SJCRH30 (cell line): ENCODE results near the gene DNM3. TPM values are rescaled to one million over a fixed set of nuclear protein-coding genes. Genes with fewer than 3 reads are reported as not detected.

Source experiments
- DNase-seq, 2 experiments: peaks; one replicate each; pipeline ENCODE4 v3.0.0-alpha.2; 2015 to 2020
- H3K27ac ChIP-seq: fragments of 250-450 bp; sonication (Bioruptor Pico); 2 replicates; pipeline ENCODE4 v1.5.1; 2020; ENCODE audit warnings: mild to moderate bottlenecking, moderate library complexity
- H3K27me3 ChIP-seq: fragments of 250-450 bp; sonication (Bioruptor Pico); 2 replicates; pipeline ENCODE4 v1.5.1; 2020; ENCODE audit warnings: mild to moderate bottlenecking, moderate library complexity
- H3K36me3 ChIP-seq: fragments of 250-450 bp; sonication (Bioruptor Pico); 2 replicates; pipeline ENCODE4 v1.5.1; 2020; ENCODE audit warnings: mild to moderate bottlenecking, moderate library complexity
- H3K4me1 ChIP-seq: fragments of 250-450 bp; sonication (Bioruptor Pico); 2 replicates; pipeline ENCODE4 v1.5.1; 2020; ENCODE audit warnings: mild to moderate bottlenecking, moderate library complexity
- H3K4me3 ChIP-seq: fragments of 250-450 bp; sonication (Bioruptor Pico); 2 replicates; pipeline ENCODE4 v1.5.1; 2020; ENCODE audit warnings: mild to moderate bottlenecking, moderate library complexity
- H3K9me3 ChIP-seq: fragments of 250-450 bp; sonication (Bioruptor Pico); replicated peaks from 2 replicates; pipeline ENCODE4 v1.5.1; 2020; ENCODE audit warnings: mild to moderate bottlenecking, moderate library complexity
- total RNA-seq: library from RNA; depleted of rRNA; stranded (reverse); fragments of >200 nt; shearing (Covaris generic); gene quantifications from 2 replicates; pipeline ENCODE4 v1.2.3, GENCODE V29; 2014

DNM3 gene
- total RNA-seq, 1 experiment from 2014 or later = 13.7 TPM

DNA sequence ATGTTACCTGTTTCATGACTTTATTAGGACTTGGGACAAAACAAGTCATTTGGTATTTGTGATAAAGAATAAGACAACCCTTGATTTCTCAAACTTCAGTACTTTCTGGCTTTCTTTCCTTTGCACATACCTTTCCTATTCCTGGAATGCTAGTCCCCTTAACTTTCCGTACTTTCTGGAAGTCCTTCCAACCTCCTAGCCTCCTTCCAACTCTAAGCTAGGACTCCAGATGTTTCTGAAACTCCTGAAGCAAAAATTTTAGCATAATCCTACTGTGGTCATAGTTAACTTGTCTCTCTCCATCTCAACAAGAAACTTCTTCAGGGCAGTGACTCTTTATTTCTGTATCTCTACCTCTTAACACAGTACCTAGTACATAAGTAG lies 559.4 kb downstream of the DNM3 start:
- Histone ChIP-seq H3K4me1 (peaks cover 32% of the 10 kb centered on the region), H3K36me3 (no peaks in the 10 kb centered on the region), H3K27me3 (no peaks in the 10 kb centered on the region), H3K4me3 (no peak overlapping the region), H3K27ac (peak overlapping the region; percentile 73), H3K9me3 (no peaks in the 10 kb centered on the region)
- no peak for DNase-seq

DNA sequence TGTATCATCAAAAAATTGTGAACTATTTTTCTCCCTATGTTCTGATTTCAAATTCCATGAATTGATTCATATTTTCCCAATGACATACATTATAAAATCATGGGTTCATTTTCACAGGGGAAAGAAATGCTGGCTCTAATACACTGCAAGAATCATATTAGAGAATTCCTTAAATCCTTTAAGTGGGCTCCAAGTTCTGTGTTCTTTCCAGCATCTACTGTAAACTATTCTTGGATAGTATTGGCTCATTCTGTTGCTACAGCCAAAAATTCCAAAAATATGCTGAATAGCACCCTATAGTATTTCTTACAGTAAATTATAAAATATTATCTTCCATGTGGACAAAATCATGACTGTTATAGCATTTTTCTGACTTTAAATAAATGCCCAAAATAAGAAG lies 560.2 kb downstream of the DNM3 start:
- H3K4me3 ChIP-seq = no peak overlapping the region
- no peak overlapping the region for H3K27ac ChIP-seq
- no peak for DNase-seq
- no peaks in the 10 kb centered on the region for H3K27me3 ChIP-seq
- no peaks in the 10 kb centered on the region for H3K36me3 ChIP-seq
- peaks cover 32% of the 10 kb centered on the region for H3K4me1 ChIP-seq
- H3K9me3 ChIP-seq = no peaks in the 10 kb centered on the region

DNA sequence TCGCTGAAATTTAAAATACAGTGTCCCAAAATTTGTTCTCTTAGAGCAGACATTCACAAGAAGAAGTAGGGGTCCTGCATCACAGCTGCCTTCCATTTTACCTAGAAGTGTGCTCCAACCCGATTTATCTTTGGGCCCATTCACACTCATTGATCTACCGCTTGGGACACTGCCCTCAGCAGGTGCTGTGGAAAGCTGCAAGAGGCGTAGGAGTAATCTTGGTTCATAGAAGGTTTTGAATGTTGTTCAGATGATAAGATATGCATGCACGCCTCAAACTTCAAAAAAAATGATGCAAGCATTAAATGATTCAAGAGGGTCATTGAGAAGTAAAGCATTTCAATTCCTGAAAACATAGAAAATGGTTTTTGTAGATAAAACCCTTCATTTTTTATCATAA lies 560.6 kb downstream of the DNM3 start:
- no peak for DNase-seq
- H3K27ac ChIP-seq = no peak overlapping the region

DNA sequence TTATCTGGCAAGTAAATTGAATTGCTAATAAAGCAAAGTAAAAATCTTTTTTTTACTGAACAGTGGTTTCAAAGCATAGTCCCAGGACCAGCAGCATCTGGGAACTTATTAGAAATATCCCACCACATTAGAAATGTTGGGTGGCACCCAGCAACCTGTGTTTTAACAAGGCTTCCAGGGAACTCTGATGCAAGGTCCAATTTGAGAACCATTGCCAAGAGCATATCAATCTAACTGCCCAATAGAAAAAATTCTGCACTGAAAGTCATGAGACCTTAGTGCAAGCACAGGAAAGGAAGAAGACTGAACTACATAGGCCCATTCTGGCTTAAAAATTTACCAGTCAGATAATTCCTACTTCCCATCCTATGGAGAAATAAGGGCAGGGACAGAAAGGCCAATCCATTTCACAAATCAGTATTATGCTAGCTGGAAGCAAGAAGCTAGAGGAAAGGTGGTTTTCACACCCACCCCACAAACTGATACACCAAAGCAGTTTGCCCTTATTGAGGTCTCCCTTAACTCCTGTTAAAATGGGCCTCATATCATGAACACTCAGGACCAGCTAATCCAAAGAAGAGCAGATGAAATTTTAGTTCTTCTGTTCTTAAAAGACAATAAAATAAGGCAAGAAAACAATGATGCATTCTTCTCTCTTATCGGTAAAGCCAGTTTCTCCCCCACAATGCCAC lies 561.7 kb downstream of the DNM3 start:
- no peaks in the 10 kb centered on the region for H3K36me3 ChIP-seq
- no peak overlapping the region for H3K4me3 ChIP-seq
- H3K9me3 ChIP-seq = no peaks in the 10 kb centered on the region
- H3K27ac ChIP-seq = no peak overlapping the region
- H3K4me1 ChIP-seq = peaks cover 27% of the 10 kb centered on the region
- H3K27me3 ChIP-seq = no peaks in the 10 kb centered on the region
- no peak for DNase-seq

More for the DNA sequence above, 560.6 kb downstream of the DNM3 start:
- Histone ChIP-seq H3K4me3 (no peak overlapping the region), H3K4me1 (peaks cover 32% of the 10 kb centered on the region), H3K36me3 (no peaks in the 10 kb centered on the region), H3K27me3 (no peaks in the 10 kb centered on the region), H3K9me3 (no peaks in the 10 kb centered on the region)

DNA sequence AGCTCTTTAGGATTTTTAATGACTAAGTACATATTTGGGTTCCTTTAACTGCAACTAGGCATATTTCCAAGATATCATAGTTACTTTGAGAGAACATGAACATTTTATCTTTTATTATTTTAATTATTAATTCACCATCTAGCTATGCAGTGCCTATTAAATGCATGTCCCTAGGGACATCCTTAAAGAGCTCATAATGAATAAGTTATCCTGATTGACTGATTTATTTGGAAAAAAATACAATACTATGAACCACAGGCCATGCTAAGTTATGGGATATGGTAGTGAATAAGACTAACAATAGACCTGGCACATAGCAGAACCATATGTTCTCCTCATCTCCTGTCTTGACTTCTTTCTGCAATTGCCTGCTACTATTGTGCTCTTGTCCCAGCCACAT lies 562.8 kb downstream of the DNM3 start:
- no peak for DNase-seq
- no peak overlapping the region for H3K27ac ChIP-seq
- no peak overlapping the region for H3K4me3 ChIP-seq
- peaks cover 16% of the 10 kb centered on the region for H3K4me1 ChIP-seq
- no peaks in the 10 kb centered on the region for H3K36me3 ChIP-seq
- H3K9me3 ChIP-seq = no peaks in the 10 kb centered on the region; the same call in 1 of the 2 replicates
- no peaks in the 10 kb centered on the region for H3K27me3 ChIP-seq

DNA sequence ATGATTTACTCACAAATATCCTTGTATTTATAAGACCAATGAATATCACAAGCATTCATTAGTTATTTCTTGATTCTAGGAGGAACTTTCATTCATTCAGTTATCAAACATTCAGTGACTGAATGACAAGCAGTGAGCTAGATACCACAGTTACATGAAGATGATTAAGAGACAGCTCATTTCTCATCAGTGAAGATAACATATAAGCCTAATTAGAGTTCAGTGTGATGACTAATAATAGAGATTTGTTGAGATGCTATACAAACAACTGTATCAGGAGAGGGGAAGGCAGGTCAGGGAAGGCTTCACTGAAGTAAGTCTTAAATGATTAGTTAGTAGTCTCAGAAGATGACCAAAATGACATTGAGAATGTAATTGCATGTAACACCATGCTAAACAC lies 564.6 kb downstream of the DNM3 start:
- Histone ChIP-seq H3K36me3 (no peaks in the 10 kb centered on the region), H3K9me3 (no peaks in the 10 kb centered on the region; the same call in 1 of the 2 replicates), H3K4me3 (no peak overlapping the region), H3K27me3 (no peaks in the 10 kb centered on the region), H3K27ac (no peak overlapping the region), H3K4me1 (peaks cover under 1% of the 10 kb centered on the region; the same call in 1 of the 2 replicates)
- no peak for DNase-seq

DNA sequence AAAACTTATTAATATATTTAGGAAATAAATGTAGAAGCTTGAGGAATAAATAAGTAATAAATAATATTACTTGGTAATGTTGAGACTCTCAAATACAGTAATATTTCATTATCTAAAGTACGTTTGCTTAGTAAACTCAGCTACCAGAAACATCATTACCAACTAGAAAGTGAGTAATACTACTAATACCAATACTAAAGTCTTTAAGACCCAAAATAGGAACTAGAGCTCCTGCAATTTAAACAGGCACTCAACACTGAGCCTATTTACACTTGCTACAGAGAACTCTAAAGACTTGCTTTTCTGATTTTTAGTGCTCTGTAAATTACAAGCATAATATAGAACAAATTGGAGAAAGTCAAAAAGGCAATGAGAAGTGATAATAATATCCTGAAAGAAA lies 565.7 kb downstream of the DNM3 start:
- no peak for DNase-seq
- Histone ChIP-seq H3K27me3 (no peaks in the 10 kb centered on the region), H3K4me3 (no peak overlapping the region), H3K9me3 (no peaks in the 10 kb centered on the region; the same call in 1 of the 2 replicates), H3K27ac (no peak overlapping the region), H3K36me3 (no peaks in the 10 kb centered on the region), H3K4me1 (no peaks in the 10 kb centered on the region)

DNA sequence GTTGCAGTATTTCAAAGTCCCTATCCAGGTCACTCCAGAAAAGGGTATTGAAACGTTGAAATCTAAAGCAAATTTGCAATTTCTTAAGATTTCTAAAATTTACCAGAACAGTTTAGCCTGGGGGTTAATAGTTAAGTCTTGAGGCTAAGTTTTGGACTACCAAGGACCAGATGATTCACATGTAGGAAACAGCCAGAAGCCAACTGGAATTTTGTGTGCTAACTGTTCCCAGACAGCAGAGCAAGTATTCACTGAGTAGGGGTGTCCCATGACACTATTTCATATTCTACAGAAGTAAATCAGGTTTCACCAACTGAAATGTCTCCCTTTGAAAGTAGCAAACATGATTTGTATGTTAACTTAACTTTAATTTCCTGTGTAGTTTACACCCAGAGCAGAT lies 567.7 kb downstream of the DNM3 start:
- Histone ChIP-seq H3K27me3 (no peaks in the 10 kb centered on the region), H3K27ac (no peak overlapping the region), H3K9me3 (no peaks in the 10 kb centered on the region; the same call in 1 of the 2 replicates), H3K4me3 (no peak overlapping the region), H3K4me1 (no peaks in the 10 kb centered on the region), H3K36me3 (no peaks in the 10 kb centered on the region)
- no peak for DNase-seq

DNA sequence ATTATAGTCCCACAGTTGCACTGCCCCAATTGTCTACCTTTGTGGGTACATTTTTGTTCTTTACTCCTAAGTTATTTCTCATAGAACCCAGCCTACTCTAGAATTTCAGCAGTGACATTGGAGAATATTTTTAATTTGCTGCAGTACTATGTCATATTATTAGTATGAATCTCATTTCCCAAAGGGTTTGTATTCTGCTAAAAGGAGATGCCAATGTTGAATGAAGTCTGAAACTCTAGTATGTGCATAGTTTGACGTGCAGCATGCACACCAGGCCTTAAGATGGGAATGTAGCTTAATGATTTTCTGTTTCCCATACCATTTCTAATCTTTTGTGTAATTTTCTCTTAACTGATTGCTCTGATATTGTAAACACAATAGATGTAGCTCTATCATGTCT lies 568.7 kb downstream of the DNM3 start:
- Histone ChIP-seq H3K4me3 (no peak overlapping the region), H3K36me3 (no peaks in the 10 kb centered on the region), H3K27ac (no peak overlapping the region), H3K27me3 (no peaks in the 10 kb centered on the region), H3K9me3 (no peaks in the 10 kb centered on the region; the same call in 1 of the 2 replicates), H3K4me1 (no peaks in the 10 kb centered on the region)
- DNase-seq = no peak

DNA sequence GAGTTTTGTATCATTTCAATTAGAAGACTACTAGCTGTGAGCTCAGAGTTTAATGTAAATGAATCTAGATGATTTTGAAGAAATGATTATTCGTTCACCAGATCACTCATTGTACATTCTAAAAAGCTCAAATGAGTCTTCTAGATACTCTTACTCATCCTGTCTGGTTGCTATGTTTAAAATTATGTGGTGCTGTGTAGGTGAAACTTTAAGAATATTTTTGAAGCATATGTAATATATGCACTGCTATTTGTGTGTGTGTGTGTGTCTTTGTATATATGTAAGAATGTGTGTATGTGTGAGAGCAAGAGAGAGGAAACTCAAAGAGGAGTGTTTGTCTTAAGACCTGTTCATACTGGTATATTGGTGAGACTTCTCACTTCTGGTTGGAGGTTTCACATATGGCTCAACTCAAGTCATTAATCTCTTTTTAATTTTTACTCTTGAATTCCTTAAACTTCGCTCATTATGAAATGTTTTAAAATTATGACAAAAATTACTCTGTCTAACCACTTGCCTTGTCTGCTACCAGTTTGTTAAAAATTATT lies 570.6 kb downstream of the DNM3 start:
- H3K27me3 ChIP-seq = no peaks in the 10 kb centered on the region
- no peaks in the 10 kb centered on the region for H3K36me3 ChIP-seq
- DNase-seq = no peak
- H3K4me3 ChIP-seq = no peak overlapping the region
- no peaks in the 10 kb centered on the region; the same call in 1 of the 2 replicates for H3K9me3 ChIP-seq
- no peaks in the 10 kb centered on the region for H3K4me1 ChIP-seq
- no peak overlapping the region for H3K27ac ChIP-seq

DNA sequence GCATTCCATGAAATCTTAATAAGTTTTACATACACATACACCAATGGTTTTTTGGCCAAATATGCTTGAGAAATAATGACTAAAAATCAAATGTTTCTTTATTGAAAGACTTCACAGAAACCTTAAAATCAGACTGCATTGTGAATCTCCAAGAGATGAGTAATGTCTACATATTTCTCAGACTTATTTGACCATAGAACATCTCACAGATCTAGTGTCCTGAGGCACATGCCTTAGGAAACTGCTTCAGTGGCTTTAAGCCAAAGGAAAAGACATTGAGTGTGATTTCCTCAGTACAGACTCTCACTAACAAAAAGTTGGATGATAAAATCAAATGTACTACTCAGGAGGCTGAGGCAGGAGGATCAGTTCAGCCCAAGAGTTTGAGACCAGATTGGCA lies 573.0 kb downstream of the DNM3 start:
- Histone ChIP-seq H3K27me3 (no peaks in the 10 kb centered on the region), H3K4me3 (no peak overlapping the region), H3K36me3 (no peaks in the 10 kb centered on the region), H3K27ac (no peak overlapping the region), H3K9me3 (no peaks in the 10 kb centered on the region), H3K4me1 (no peaks in the 10 kb centered on the region)
- no peak for DNase-seq

DNA sequence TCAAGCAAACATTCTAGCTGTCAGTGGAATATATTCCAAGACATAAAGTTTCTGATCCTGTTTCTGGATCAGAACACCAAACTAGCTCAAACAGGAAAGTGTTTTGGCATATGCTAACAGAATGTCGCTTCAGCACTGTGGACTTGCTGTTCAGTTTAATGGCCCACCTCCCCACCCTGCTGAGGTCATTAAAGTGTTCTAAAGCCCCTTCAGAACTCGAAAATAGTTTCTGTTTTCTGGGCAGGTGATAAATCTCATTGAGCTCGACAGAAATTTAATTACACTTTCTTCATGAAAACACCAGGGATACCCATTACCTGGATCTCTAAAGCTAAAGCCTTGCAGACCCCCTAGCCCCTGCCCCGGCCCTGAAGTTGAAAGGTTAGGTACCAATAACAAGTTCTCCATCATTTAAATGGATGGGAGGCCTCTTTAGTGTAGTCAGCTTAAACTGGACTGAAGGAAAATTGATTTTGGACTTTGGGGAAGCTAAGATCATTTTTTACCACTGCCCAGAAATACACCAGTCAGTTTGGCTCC lies 575.3 kb downstream of the DNM3 start:
- Histone ChIP-seq H3K4me3 (no peak overlapping the region), H3K36me3 (no peaks in the 10 kb centered on the region), H3K27ac (no peak overlapping the region), H3K4me1 (no peaks in the 10 kb centered on the region), H3K27me3 (no peaks in the 10 kb centered on the region), H3K9me3 (no peaks in the 10 kb centered on the region)
- DNase-seq = no peak

DNA sequence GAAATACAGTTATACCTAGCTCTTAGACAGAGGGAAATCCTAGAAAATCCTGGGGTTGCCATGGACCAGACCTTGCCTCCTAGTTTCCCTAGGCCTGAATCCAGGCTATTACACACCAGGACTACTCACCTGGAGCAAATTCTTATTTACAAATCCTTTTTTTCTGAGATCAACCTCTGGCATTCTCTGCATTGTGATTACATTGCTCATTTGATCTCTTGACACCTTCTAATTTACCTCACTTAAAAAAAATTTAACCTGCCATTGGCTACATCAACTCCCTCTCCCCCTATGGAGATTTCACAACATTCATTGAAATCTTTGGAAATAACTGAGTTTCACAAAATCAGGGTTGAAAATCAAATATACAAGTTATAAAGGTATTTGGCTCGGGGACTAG lies 576.3 kb downstream of the DNM3 start:
- Histone ChIP-seq H3K27me3 (no peaks in the 10 kb centered on the region), H3K27ac (no peak overlapping the region), H3K4me1 (no peaks in the 10 kb centered on the region), H3K9me3 (no peaks in the 10 kb centered on the region), H3K4me3 (no peak overlapping the region), H3K36me3 (no peaks in the 10 kb centered on the region)
- no peak for DNase-seq

DNA sequence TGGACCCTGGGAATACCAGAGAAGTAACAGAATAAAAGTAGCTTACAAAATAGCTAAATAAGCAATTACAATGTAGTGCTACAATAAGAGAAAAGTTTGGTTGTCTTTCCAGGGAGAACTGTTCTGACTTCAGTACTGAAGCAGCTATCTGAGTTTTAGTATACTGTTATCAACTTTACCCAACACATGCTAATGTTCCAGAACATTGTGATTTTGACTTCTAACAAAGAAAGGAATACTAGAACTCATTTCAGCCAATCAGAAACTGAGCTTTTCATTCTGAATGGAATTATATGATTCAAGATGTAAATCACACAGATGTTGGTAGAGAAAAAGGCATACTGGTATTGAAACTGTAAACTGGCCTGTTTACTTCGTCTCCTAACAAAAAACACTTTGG lies 579.1 kb downstream of the DNM3 start, which contains the start of gene C1orf105:
Gene C1orf105 (plus strand): TSS at position 301 of the 400 bp plus-strand sequence. CDS start 201 bp downstream, outside the sequence.
- Histone ChIP-seq H3K4me1 (no peaks in the 10 kb centered on the region), H3K27me3 (no peaks in the 10 kb centered on the region), H3K36me3 (no peaks in the 10 kb centered on the region), H3K9me3 (no peaks in the 10 kb centered on the region), H3K27ac (no peak within 1 kb of the TSS), H3K4me3 (no peak within 1 kb of the TSS)
- no peak for DNase-seq

DNA sequence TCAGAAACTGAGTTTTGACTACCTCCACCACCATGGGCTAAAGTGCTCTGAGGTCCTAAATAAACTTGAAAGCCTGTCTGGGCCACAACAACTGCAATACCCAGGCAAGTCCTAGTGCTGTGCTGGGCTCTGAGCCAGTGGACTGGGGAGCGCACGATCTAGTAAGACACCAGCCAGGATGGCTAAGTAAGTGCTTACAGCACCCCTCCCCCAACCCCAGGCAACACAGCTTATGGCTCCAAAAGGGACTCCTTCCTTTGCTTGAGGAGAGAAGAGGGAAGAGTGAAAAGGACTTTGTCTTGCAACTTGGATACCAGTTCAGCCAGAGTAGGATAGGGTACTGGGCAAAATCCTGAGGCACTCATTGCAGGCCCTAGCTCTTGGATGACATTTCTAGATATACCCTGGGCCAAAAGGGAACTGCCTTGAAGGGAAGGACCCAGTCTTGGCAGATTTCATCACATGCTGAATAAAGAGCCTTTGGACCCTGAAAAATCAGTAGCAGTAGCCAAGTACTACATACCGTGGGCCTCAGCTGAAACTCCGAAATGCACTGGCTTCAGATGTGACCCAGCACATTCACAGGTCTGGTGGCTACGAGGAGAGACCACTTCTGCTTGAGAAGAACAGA lies 580.8 kb downstream of the DNM3 start:
- no peak overlapping the region for H3K27ac ChIP-seq
- H3K4me1 ChIP-seq = no peaks in the 10 kb centered on the region
- DNase-seq = no peak
- no peaks in the 10 kb centered on the region for H3K36me3 ChIP-seq
- no peak overlapping the region for H3K4me3 ChIP-seq
- H3K27me3 ChIP-seq = no peaks in the 10 kb centered on the region
- no peaks in the 10 kb centered on the region for H3K9me3 ChIP-seq
